Ishikawa (cell line): ENCODE data around the gene TRANK1.

Experiments
- RAD21 ChIP-seq: IDR thresholded peaks from 2 replicates; pipeline ENCODE4 v1.6.1; 2012; ENCODE audit warnings: low read depth
- TAF1 ChIP-seq: IDR thresholded peaks from 2 replicates; pipeline ENCODE4 v1.6.1; 2012; ENCODE audit warnings: low read depth, mild to moderate bottlenecking

DNA sequence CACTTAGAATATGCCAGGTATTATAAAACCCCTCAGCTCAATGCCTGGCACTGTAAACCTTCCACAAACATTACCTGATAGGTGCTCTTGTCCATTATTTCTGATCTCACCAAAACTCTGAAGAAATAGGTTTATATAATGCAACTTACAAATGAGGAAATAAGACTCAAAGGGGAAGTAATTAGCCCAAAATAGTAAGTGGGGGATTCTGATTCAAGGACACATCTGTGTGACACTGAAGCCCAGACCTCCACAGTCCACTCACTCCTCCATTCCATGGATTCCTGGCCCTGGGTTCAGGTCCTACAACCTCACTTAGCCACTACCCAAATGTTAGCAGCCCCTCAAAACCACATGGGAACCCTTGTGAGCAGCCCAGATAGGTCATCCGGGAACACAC, 49.9 kb downstream of the TRANK1 start:
- TF ChIP-seq RAD21, result no peak
- no peak for TF ChIP-seq TAF1
